SIG-M5 (cell line): ENCODE measurements around the gene OPCML.

Source experiments
- DNase-seq: peaks from one replicate; lab custom pipeline; 2025; lab: John Stamatoyannopoulos, UW

OPCML gene

GRCh38 chr11:132981131-132981956, 551.0 kb downstream of the OPCML start:
- no peak for DNase-seq

DNA sequence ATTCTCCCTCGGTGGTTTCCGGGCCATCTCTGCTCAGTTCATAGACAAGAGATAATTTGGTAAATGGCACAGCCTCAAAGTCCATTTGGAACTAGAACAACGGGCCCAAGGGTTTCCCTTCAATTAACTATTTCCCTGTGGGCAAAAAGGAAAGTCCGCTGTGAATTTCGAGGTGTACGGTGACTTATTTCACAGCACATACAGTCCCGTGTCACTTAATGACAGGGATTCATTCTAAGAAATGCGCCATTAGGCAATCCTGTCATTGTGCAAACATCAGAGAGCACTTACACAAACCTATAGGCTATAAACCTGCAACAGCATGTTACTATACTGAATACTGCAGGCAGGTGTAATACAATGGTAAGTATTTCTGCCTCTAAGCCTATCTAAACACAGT, 551.6 kb downstream of the OPCML start:
- DNase-seq, result no peak

GRCh38 chr11:132977746-132978145, 554.6 kb downstream of the OPCML start:
- no peak for DNase-seq

GRCh38 chr11:132977241-132977640, 555.1 kb downstream of the OPCML start:
- no peak for DNase-seq

GRCh38 chr11:132976115-132976514, 556.2 kb downstream of the OPCML start:
- no peak for DNase-seq

DNA sequence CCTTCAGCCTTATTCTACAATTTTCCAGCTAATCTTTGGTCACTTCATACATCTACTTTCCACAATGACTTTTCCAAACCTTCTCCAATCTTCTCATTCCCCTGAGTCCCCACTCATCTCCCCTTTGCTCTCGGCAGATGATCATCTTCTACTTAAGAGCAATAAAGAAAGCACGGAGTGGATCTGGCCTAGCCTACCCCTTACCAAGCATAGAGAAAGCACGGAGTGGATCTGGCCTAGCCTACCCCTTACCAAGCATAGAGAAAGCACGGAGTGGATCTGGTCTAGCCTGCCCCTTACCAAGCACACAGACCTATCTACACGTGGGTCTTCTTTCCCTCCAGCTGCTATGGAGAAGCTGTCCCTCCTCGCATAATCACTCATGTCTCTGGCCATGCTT, 558.6 kb downstream of the OPCML start:
- DNase-seq, result no peak

- DNase-seq, result no peak
Observed at GRCh38 chr11:132972565-132972964, 559.7 kb downstream of the OPCML start.

DNA sequence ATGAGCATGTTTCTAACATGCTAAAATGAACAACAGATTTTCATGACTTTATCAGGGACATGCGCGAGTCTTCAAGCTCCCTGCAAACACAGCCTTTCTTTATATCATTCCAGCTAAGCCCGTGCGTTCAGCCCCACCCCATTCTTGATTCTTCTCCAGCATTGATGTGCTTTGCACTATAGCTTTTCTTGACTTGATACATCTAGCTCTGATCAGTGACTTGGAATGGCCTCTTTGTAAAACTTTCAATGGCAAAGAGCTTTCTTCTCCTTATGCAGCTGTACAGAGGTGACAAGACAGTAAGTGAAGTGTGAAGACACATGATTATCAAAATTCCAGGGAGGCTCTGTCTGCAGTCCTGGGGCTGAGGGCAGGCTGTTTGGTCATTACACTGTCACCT, 561.0 kb downstream of the OPCML start:
- no peak for DNase-seq

DNA sequence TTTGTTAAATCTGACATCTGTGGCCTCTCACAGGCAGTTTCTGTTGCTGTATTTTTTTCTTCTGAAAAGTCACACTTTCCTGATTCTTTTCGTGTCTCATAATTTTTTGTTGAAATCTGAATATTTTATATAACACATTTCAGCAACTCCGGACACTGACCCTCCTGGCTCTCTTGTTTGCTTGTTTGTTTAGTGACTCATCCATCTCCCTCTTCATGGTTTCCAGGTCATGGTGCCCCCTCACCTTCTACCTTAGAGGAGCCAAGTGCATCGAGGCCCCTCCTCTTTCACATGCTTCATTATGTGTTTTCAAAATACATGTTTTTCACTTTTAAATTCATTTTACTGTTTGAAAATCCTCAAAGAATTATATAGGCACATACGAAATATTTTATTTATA, 562.4 kb downstream of the OPCML start:
- DNase-seq, result no peak

DNA sequence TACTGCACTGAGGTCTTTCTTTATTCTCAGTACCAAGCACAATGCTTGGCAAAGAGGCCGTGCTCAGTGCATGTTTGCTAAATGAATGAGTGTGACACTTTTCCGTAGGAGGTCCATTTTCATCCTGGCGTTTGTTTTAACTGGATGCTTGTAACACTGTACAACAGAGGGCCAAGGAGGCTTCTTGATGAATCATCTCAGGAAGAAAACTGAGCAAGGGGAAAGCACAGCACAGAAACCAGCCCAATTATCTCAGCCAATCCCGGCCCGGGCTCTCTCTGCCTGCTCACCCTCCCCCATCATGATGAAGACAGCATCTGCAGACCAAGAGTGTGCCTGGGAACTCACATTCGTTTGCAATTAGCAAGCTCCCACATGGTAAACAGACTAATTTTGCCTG, 570.3 kb downstream of the OPCML start:
- no peak for DNase-seq

DNA sequence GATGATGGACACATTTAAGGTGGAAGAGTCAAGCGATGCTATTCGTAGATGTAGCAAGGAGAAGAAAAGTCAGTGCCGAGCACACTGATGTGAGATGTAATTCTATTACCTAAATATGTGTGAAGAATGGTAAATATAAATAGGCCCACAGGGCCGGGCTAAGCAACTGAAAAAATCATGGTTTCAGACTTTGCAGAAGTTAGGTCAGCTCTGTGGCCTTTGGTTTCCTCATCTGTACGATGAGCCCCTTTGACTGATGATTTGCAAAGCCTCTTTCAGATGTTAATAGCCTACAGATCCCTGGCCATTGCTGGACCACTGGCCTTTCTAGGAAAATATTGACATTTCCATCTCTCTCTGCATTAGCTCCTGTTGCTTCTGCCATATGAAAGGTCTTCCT, 570.8 kb downstream of the OPCML start:
- DNase-seq, result no peak

DNA sequence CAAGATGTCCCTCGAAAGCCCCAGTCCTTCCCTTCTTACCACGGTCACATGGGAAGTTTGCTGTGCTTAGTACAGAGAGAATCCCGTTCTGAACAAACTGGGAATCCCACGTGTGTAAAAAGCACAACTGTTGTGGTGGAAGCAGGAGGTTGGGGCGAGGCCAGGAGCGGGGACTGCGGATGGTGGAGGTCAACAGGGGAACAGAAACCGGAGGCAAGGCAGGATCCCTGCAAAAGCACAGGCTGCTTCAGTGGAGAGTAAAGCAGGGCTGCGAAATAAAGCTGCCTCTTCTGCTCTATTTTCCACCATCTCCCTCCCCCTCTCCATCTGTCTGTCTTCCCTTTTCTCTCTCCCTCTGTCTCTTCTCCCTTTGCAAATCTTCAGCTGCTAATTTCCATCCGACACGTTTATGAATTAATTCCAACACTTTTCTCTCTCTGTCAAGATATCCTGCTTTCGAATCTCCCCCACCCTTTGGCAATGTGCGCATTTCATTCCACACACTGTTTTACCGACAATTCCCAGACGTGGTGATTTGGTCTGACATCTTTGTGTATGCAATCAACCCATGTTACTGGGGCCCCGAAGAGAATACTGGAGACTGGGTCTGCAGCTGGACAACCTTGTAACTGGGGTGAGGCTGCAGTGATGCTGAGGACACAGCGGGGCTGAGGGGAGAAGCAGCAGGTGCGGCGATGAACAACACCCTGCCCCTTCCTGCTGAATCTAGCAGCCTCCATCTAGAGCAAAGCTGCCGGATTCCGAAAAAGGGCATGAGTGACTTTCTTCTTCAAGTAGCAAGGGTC, 571.8 kb downstream of the OPCML start:
- no peak for DNase-seq

GRCh38 chr11:132959693-132960092, 572.6 kb downstream of the OPCML start:
- no peak for DNase-seq

GRCh38 chr11:132957881-132958280, 574.4 kb downstream of the OPCML start:
- DNase-seq, result no peak

DNA sequence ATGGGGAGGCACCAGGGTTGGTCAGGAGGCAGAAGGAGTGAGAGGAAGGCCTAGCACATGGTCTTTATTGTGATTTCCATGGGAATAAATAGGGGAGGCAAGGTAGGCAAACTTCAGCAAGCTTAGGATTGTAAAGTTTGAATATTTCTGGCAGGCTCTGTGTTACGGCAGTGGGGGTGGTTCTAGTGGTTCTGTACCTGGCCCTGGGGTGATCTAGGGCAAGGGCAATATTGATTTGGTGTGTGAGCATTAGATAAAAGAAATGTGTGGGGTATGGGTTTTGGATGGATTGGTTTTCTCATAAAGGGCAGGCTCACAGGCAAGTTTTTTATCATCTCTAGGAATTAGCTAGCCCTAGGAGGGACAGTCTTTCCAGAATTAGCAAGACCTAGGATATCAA, 584.0 kb downstream of the OPCML start:
- no peak for DNase-seq

GRCh38 chr11:132944569-132944944, 587.7 kb downstream of the OPCML start:
- no peak for DNase-seq

- no peak for DNase-seq
Observed at GRCh38 chr11:132943706-132944568, 588.4 kb downstream of the OPCML start.

GRCh38 chr11:132943357-132943705, 589.0 kb downstream of the OPCML start:
- no peak for DNase-seq

GRCh38 chr11:132942611-132943356, 589.5 kb downstream of the OPCML start:
- no peak for DNase-seq

DNA sequence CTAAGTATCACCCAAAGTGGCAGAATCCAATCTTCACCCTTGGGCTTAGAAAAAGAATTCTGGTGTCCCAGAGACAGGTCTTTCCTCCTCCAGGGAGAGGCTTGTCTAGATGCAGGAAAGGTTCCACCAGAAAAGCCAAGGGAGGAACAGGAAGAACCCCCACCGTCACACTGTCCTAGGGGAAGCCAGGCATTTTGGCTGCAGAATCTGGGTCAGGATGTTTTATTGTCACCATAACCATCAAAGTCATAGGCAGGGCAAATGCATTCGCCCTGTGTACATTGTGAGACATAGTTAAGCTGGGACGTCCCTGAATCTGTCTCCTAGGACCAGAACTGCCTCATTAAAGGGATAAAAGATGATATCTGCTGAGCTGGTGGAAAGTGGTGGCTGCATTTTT, 590.5 kb downstream of the OPCML start:
- no peak for DNase-seq

GRCh38 chr11:132941024-132941646, 591.2 kb downstream of the OPCML start:
- DNase-seq, result no peak
